Measurements from ENCODE around the gene NDUFB10. TPM values are rescaled to one million over a fixed set of nuclear protein-coding genes. Genes with fewer than 3 reads are reported as not detected.

The NDUFB10 gene
- total RNA-seq, 6 experiments from 2014 or later: 68.7 to 210 (median 81.2) TPM

DNA sequence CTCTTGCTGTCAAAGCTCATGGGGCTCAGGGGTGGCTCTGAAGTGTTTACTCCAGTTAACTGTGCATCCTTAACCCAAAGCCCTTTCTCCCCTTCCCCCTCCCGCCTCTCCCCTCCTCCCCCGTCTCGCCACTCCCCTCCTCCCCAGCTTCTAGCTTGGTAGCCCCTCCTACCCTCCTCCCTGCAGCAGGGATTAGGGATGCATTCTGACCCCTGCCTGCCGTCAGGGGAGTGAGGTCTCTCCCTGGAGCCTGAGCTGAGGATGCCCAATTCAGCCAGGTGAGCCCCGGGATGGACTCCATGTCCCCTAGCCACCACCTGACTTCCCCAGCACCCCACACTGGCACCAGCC lies 42.7 kb upstream of the NDUFB10 start:
- ATAC-seq: no peak

DNA sequence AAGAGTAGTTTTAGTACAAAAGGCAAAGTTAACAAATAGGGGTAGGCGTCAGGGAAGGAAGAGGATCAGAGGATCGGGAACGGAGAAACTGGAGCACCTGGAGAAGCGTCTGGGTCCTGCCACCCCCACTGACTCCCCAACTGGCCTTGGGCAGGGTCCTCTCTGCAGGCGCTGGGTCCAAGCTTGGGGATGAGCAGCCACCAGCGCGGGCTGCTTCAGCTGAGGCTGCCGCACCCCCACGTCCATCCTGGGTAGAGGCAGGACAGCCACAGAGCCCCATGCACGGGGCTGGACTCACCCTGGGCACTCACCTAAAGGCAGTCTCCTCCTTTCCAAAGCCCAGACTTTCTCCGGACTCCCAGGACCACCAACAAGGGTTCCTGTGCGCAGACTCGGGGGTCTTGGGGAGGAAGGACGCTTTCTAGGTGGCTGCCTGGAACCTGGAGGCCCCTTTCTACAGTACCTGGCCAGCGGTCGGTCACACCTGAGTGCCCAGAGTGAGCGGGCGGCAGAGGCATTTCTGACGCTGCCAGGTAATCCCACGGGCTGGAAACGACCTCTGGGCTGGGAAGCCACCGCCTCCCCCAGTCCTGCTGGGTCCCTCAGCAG lies 42.2 kb upstream of the NDUFB10 start:
- TF ChIP-seq POLR2A (IDR thresholded peaks at IDR 0.05): no peak
- TF ChIP-seq, protein P1, sequence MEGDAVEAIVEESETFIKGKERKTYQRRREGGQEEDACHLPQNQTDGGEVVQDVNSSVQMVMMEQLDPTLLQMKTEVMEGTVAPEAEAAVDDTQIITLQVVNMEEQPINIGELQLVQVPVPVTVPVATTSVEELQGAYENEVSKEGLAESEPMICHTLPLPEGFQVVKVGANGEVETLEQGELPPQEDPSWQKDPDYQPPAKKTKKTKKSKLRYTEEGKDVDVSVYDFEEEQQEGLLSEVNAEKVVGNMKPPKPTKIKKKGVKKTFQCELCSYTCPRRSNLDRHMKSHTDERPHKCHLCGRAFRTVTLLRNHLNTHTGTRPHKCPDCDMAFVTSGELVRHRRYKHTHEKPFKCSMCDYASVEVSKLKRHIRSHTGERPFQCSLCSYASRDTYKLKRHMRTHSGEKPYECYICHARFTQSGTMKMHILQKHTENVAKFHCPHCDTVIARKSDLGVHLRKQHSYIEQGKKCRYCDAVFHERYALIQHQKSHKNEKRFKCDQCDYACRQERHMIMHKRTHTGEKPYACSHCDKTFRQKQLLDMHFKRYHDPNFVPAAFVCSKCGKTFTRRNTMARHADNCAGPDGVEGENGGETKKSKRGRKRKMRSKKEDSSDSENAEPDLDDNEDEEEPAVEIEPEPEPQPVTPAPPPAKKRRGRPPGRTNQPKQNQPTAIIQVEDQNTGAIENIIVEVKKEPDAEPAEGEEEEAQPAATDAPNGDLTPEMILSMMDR (IDR thresholded peaks at IDR 0.05): no peak
- H3K9me3 ChIP-seq: no peaks in the 10 kb centered on the region
- intact Hi-C loops (cut with DNase I): no loop called here
- no peak overlapping the region for H3K4me3 ChIP-seq
- WGBS (ENCODE audit: insufficient coverage, low coverage, low lambda C conversion rate, missing lambda C conversion rate): 0% methylated on average over 4 of the region's 22 CpGs
- H3K36me3 ChIP-seq: no peaks in the 10 kb centered on the region
- ATAC-seq (no peak), DNase-seq (no peak)
- H3K4me1 ChIP-seq: no peaks in the 10 kb centered on the region
- H3K27me3 ChIP-seq: peaks cover 0 to 8% of the 10 kb centered on the region in 2 donors
- H3K27ac ChIP-seq: no peak overlapping the region

More for the DNA sequence above, 42.7 kb upstream of the NDUFB10 start:
- DNase-seq: no peak
- 4% methylated on average over 4 of the region's 5 CpGs for WGBS (ENCODE audit: insufficient coverage, low coverage, low lambda C conversion rate, missing lambda C conversion rate)
- Histone ChIP-seq H3K9me3 (no peaks in the 10 kb centered on the region), H3K27ac (no peak overlapping the region), H3K27me3 (peaks cover 0 to 8% of the 10 kb centered on the region in 2 donors), H3K36me3 (no peaks in the 10 kb centered on the region), H3K4me1 (no peaks in the 10 kb centered on the region), H3K4me3 (no peak overlapping the region)
- intact Hi-C loops (cut with DNase I): no loop called here
- no peak for TF ChIP-seq POLR2A (IDR thresholded peaks at IDR 0.05)
- TF ChIP-seq, protein P1 (IDR thresholded peaks at IDR 0.05): no peak

DNA sequence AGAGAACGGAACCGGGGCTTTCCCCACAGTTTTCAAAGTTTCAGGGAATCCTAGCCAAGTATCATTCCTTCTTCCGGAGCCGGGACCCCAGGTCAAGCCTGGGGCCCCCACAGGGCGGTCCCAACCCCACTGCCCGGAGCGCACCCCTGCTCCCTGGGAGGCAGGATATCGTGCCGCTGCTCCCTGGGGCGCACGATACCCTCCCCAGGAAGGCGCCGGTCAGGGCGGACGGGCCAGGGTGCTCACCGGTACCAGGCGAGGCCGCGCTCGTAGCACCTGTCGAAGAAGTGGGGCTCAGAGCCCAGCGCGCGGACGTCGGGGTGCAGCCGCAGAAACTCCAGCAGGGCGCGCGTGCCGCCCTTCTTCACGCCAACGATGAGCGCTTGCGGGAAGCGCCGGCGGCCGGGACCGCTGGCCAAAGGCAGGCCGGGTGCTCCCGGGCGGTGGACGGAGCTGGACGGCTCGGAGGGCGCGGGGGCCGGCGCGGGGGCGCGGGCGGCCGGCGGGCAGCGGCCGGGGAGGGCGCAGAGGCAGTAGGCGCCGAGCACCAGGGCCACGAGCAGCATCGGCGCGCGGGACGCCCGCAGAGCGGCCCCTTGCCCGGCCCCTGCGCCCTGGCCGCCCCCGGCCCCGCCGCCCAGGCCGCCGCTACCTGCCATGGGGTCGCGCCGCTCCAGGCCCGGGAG lies 41.5 kb upstream of the NDUFB10 start:
- Histone ChIP-seq H3K36me3 (no peaks in the 10 kb centered on the region), H3K9me3 (no peaks in the 10 kb centered on the region), H3K4me3 (no peak overlapping the region), H3K27me3 (peaks cover 0 to 8% of the 10 kb centered on the region in 2 donors), H3K27ac (no peak overlapping the region), H3K4me1 (no peaks in the 10 kb centered on the region)
- TF ChIP-seq, protein P1 (IDR thresholded peaks at IDR 0.05): no peak
- no peak for TF ChIP-seq POLR2A (IDR thresholded peaks at IDR 0.05)
- intact Hi-C loops (cut with DNase I): no loop called here
- DNase-seq (no peak), ATAC-seq (no peak)
- WGBS (ENCODE audit: insufficient coverage, low coverage, low lambda C conversion rate, missing lambda C conversion rate): 0% methylated on average over 4 of the region's 81 CpGs

DNA sequence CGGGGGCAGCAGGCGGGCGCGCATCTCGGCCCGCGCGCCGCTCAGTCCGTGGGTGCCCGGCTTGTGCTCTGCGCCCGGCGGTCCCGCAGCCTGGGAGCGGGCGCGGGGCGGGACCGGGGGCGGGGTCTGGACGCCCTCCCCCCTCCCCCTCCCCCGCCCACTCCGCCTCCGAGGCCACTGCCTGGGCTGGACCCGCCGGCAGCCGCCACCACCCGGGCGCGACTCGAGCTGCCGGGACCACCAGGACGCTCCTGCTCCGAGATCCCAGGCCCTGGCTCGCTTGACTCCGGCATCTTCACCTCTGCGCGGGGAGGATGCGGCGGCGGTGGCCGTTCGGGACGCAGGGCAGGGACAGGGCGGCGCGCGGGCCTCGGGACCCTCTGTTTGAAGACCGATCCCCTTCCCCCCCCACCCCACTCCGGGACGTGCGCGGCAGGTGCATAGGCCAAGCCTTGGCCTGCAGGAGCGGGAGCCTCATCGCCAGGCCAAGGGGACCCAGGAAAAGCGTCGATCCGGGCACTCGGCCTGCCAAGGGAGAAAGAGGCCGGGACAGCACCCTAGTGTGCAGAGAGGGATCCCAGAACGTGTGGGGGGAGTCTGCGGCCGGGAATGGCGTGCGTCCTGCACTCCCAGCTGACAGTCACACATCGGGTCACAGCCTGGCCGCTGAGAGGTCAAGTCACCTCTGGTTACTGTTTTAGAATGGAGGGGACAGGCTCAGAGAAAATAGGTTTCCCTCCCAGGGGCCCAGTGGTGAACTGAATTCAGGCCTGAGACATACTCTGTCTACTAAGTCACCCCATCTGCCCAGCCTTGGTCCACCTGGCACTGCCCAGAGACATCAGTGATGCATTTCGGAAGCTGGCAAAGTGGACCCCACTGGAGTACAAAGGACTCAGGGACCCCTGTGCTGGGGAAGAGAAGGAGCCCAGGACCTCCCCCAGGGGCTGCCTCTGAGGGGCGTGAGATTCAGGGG lies 40.7 kb upstream of the NDUFB10 start, which contains the start of gene HS3ST6:
TSS of gene HS3ST6 (minus strand) at position 65 of the 976 bp plus-strand sequence. CDS start 92 bp downstream, outside the sequence.
- Histone ChIP-seq H3K27ac (no peak within 1 kb of the TSS), H3K4me1 (no peaks in the 10 kb centered on the region), H3K9me3 (no peaks in the 10 kb centered on the region), H3K4me3 (no peak within 1 kb of the TSS), H3K36me3 (no peaks in the 10 kb centered on the region), H3K27me3 (peaks cover 0 to 8% of the 10 kb centered on the region in 2 donors)
- intact Hi-C loops (cut with DNase I): no loop called here
- ATAC-seq (no peak), DNase-seq (no peak)
- 4% methylated on average over 5 of the region's 71 CpGs for WGBS (ENCODE audit: insufficient coverage, low coverage, low lambda C conversion rate, missing lambda C conversion rate)
- TF ChIP-seq, protein P1 (IDR thresholded peaks at IDR 0.05): no peak
- no peak for TF ChIP-seq POLR2A (IDR thresholded peaks at IDR 0.05)

Measured in right lobe of liver (tissue), 6 donors.